ENCODE results near the gene LRRN4CL.
"Not testable (repeated sequence)": the region's sequence is repeated elsewhere in the genome, so short reads cannot be mapped to it uniquely, and the experiment has no call there.

LRRN4CL gene

GRCh38 chr11:62675415-62675814 is 13.9 kb downstream of the LRRN4CL start:
- DNase-seq = not testable (repeated sequence)

GRCh38 chr11:62673196-62673525 is 16.2 kb downstream of the LRRN4CL start:
- no peak for DNase-seq

GRCh38 chr11:62671608-62672389 is 17.5 kb downstream of the LRRN4CL start, which contains the start of the genes LBHD1 and UQCC3:
Gene LBHD1 (minus strand): TSS chr11:62672267. CDS start chr11:62670031, 2,236 bp downstream.
Gene UQCC3 (plus strand): TSS chr11:62671673. CDS start chr11:62671746, 73 bp downstream.
- peak; percentile 95 for DNase-seq

- DNase-seq = no peak
These were observed 18.1 kb downstream of the LRRN4CL start for GRCh38 chr11:62671236-62671607.

- no peak for DNase-seq
These were observed 19.7 kb downstream of the LRRN4CL start for GRCh38 chr11:62669420-62670161.

GRCh38 chr11:62667460-62667859 is 21.9 kb downstream of the LRRN4CL start:
- no peak for DNase-seq

- DNase-seq = no peak
These were observed 22.9 kb downstream of the LRRN4CL start for GRCh38 chr11:62666259-62666926.

- no peak for DNase-seq
These were observed 23.6 kb downstream of the LRRN4CL start for GRCh38 chr11:62665599-62666258.

- peak; percentile 92 for DNase-seq
These were observed 24.2 kb downstream of the LRRN4CL start, which contains the start of the genes C11orf98 and CSKMT for GRCh38 chr11:62665075-62665598. Gene C11orf98 (minus strand): TSS chr11:62665210. CDS start chr11:62665169, 41 bp downstream. Gene CSKMT (plus strand): TSS chr11:62665312. CDS start chr11:62665880, 568 bp downstream.

- peak; percentile 73 for DNase-seq
These were observed 24.8 kb downstream of the LRRN4CL start for GRCh38 chr11:62664405-62665074.

- DNase-seq = no peak
These were observed 32.4 kb downstream of the LRRN4CL start for GRCh38 chr11:62656796-62657429.

- no peak for DNase-seq
These were observed 35.0 kb downstream of the LRRN4CL start for GRCh38 chr11:62654297-62654696.

GRCh38 chr11:62652161-62653006 is 36.9 kb downstream of the LRRN4CL start:
- DNase-seq = no peak

GRCh38 chr11:62650283-62650682 is 39.0 kb downstream of the LRRN4CL start:
- not testable (repeated sequence) for DNase-seq

GRCh38 chr11:62649486-62649885 is 39.8 kb downstream of the LRRN4CL start:
- no peak for DNase-seq

- no peak for DNase-seq
These were observed 40.4 kb downstream of the LRRN4CL start for GRCh38 chr11:62648967-62649364.

GRCh38 chr11:62648185-62648966 is 41.0 kb downstream of the LRRN4CL start:
- no peak for DNase-seq

- no peak for DNase-seq
These were observed 41.7 kb downstream of the LRRN4CL start for GRCh38 chr11:62647609-62648005.

- no peak for DNase-seq
These were observed 42.3 kb downstream of the LRRN4CL start for GRCh38 chr11:62646825-62647608.
